Type B pancreatic cell (in vitro differentiated cells): Measurements from ENCODE around the gene RGS11. TPM values are rescaled to one million over a fixed set of nuclear protein-coding genes. Genes with fewer than 3 reads are reported as not detected.

Experiments used
- DNase-seq: peaks from one replicate; pipeline ENCODE4 v3.0.0; 2021; ENCODE audit warnings: mixed read lengths; ENCODE audit not compliant: unreplicated experiment; ENCODE audit errors: extremely low spot score
- H3K27ac Mint-ChIP-seq: 2 replicates; pipeline ENCODE4 v1.8.0; 2021; ENCODE audit warnings: mild to moderate bottlenecking, mixed read lengths
- H3K27me3 Mint-ChIP-seq: 2 replicates; pipeline ENCODE4 v1.8.0; 2021; ENCODE audit warnings: mixed read lengths
- H3K36me3 Mint-ChIP-seq: 2 replicates; pipeline ENCODE4 v1.8.0; 2021; ENCODE audit warnings: mixed read lengths
- H3K4me1 Mint-ChIP-seq: one replicate; pipeline ENCODE4 v1.8.0; 2021; ENCODE audit warnings: mixed read lengths; ENCODE audit not compliant: unreplicated experiment
- H3K4me3 Mint-ChIP-seq: 2 replicates; pipeline ENCODE4 v1.8.0; 2021; ENCODE audit warnings: mild to moderate bottlenecking, mixed read lengths
- H3K9me3 Mint-ChIP-seq: 2 replicates; pipeline ENCODE4 v1.8.0; 2021; ENCODE audit warnings: mixed read lengths
- total RNA-seq: library from RNA; stranded (reverse); gene quantifications from 2 replicates; pipeline ENCODE4 v1.2.1, GENCODE V29; 2021; ENCODE audit warnings: low replicate concordance
- TF ChIP-seq, protein P1 (sequence below): fragments of 200-600 bp; sonication (generic); conservative IDR thresholded peaks from 2 replicates; pipeline ENCODE4 v1.5.0; 2021; ENCODE audit warnings: antibody characterized with exemption, mild to moderate bottlenecking

RGS11 gene
- total RNA-seq, 1 donor from 2014 or later: 6.6 TPM

DNA sequence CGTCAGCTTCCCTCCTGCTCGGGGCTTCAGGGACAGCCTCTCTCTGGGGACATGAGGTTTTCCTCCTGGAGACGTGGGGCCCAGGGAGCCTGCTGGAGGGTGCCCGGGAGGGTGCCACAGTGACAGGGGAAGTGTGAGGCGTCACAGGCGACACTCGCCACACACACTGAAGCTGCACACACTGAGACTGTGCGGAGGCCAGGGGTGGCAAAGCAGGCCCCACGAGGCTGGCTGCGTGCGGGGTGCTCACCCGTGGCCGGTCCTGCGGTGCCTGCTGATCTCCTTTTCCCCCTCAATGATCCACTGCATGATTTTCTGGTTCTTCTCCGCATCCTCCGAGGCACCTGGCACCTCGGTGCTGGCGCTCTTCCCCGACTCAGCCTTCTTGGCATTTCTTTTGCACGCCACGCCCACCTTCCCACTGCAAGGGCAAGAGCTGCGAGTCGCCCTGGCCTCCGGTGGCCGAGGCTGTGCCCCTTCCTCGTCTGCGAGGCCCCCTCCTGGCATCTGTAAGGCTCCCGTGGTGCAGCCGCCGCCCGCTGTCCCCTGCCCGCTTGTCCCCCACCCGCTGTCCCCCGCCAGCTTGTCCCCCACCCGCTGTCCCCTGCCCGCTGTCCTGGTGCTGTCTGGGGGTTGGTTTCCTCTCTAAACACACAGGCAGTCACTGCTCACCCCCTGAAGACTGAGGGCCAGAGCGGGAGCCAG is 21.2 kb upstream of the RGS11 start:
- H3K4me3 Mint-ChIP-seq: no peak overlapping the region
- TF ChIP-seq, protein P1, sequence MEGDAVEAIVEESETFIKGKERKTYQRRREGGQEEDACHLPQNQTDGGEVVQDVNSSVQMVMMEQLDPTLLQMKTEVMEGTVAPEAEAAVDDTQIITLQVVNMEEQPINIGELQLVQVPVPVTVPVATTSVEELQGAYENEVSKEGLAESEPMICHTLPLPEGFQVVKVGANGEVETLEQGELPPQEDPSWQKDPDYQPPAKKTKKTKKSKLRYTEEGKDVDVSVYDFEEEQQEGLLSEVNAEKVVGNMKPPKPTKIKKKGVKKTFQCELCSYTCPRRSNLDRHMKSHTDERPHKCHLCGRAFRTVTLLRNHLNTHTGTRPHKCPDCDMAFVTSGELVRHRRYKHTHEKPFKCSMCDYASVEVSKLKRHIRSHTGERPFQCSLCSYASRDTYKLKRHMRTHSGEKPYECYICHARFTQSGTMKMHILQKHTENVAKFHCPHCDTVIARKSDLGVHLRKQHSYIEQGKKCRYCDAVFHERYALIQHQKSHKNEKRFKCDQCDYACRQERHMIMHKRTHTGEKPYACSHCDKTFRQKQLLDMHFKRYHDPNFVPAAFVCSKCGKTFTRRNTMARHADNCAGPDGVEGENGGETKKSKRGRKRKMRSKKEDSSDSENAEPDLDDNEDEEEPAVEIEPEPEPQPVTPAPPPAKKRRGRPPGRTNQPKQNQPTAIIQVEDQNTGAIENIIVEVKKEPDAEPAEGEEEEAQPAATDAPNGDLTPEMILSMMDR: no peak
- no peaks in the 10 kb centered on the region for H3K9me3 Mint-ChIP-seq
- no peak overlapping the region for H3K27ac Mint-ChIP-seq
- DNase-seq: no peak
- no peaks in the 10 kb centered on the region for H3K4me1 Mint-ChIP-seq
- no peaks in the 10 kb centered on the region for H3K27me3 Mint-ChIP-seq
- no peaks in the 10 kb centered on the region for H3K36me3 Mint-ChIP-seq

DNA sequence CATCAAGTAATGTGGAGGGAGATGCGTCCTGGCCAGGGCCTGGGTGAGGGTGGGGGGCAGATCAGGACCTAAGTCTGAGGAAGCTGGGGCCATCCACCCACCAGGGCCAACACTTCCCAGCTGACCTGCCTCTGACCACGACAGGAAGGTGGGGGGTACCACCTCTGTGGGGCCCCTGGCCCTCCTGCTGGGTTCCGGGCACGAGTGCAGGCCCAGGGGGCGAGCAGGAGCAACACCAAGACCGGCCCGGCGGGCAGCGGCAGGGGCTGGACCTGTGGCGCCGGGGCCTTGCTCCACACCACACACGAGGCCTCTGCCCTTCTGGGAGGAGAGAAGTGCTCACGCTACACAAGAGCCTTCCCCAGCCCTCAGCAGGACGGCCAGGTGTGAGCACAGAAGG is 20.5 kb upstream of the RGS11 start:
- TF ChIP-seq, protein P1: no peak
- no peaks in the 10 kb centered on the region for H3K36me3 Mint-ChIP-seq

DNA sequence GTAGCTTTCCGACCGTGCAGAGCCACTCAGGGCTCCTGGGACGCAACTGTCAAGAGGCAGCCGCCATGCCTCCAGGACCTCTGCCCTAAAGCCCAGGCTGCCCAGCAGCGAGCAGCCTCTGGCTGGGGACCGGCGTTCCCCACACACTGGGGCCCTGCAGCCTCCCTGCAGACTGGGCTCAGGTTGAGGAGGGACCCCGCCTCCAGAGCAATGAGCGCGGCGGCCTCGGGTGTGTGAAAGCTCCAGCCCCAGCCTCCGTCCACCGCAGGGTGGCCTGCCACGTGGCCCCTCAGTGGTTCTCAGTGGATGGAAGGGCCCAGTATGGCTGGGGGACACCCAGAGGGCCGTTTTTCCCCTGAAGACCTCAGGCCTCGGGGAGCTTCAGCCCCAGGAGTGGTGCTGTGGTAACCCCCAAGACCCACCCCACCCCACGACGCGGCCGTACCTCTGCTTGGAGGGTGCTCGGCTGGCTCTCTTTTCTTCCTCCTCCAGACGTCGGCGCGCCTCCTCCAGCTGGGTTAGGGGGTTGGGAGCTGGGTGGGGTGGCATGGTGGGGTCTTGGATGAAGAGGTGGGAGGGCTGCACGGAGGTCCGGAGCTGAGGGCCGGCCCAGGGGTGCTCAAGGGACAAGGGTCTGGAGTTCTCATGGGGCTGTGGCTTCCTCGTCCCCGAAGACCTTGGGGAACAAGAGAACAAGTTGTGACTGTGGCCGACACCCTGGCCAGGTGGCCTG is 17.5 kb upstream of the RGS11 start:
- no peak overlapping the region for H3K27ac Mint-ChIP-seq
- TF ChIP-seq, protein P1: no peak
- H3K27me3 Mint-ChIP-seq: no peaks in the 10 kb centered on the region
- H3K4me1 Mint-ChIP-seq: no peaks in the 10 kb centered on the region
- no peak overlapping the region for H3K4me3 Mint-ChIP-seq
- H3K36me3 Mint-ChIP-seq: no peaks in the 10 kb centered on the region
- no peaks in the 10 kb centered on the region for H3K9me3 Mint-ChIP-seq
- DNase-seq: no peak

More for the DNA sequence above, 20.5 kb upstream of the RGS11 start:
- DNase-seq: no peak
- Mint-ChIP-seq H3K4me3 (no peak overlapping the region), H3K27me3 (no peaks in the 10 kb centered on the region), H3K27ac (no peak overlapping the region), H3K4me1 (no peaks in the 10 kb centered on the region), H3K9me3 (no peaks in the 10 kb centered on the region)

DNA sequence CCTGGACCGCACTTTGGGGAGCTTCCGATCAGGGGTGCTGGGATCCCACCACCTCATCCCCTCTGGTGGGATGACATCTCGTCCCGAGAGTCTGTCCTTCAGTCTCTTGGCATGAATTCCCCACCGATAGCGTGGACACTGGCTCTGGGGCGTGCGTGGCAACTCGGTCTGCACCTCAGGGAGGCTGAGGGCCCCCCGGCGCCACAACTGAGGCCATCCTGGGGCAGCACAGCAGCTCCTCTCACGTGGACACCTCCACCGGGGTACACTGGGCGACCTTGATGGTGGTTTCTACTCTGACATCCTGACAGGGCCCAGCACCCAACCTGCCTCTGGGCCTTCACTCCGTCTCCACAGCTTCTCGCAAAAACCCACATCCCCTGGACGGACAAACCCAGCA is 15.8 kb upstream of the RGS11 start:
- no peaks in the 10 kb centered on the region for H3K4me1 Mint-ChIP-seq
- H3K27me3 Mint-ChIP-seq: no peaks in the 10 kb centered on the region
- H3K4me3 Mint-ChIP-seq: no peak overlapping the region
- TF ChIP-seq, protein P1: no peak
- no peak for DNase-seq
- peaks cover under 1% of the 10 kb centered on the region for H3K36me3 Mint-ChIP-seq
- no peak overlapping the region for H3K27ac Mint-ChIP-seq
- H3K9me3 Mint-ChIP-seq: no peaks in the 10 kb centered on the region

DNA sequence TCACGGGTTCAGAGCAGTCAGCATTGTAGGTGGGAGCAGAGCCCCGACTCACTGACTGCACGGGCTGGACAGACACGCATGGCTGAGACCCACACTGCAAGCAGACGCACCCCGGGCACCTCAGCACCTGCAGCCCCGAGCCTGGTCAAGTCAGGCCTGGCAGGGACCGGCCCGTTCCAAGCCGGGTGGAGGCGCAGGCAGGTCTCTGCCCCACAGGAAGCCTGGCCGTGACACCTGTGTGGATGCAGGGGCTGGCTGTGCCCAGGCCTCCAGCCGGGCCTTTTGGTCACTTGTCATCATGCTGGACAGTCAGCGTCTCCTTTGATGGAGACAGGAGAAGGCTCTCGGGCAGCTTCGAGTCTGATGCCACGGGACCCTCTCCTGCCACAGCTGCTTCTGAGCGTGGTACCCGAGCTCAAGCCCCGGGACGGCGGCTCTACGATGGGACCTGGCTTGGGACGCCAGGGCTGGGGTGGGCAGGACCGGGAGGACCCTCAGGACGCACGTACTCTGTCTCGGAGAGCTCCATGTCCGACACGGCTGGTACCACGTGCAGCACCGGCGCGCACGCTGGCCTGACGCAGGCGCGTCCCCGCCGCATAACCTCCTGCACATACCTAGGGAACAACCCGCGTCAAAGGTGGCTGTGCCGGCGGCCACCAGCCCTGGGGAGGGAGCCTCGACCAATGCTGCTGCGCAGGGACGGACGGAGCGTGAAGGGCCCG is 15.1 kb upstream of the RGS11 start:
- Mint-ChIP-seq H3K36me3 (peaks cover 3% of the 10 kb centered on the region), H3K27ac (no peak overlapping the region), H3K27me3 (no peaks in the 10 kb centered on the region), H3K4me1 (no peaks in the 10 kb centered on the region), H3K4me3 (no peak overlapping the region), H3K9me3 (no peaks in the 10 kb centered on the region)
- no peak for DNase-seq
- TF ChIP-seq, protein P1: no peak
